Adipocyte (in vitro differentiated cells): ENCODE measurements around the gene AP2A2.

Experiments used
- DNase-seq: peaks from one replicate; pipeline ENCODE4 v3.0.0-alpha.2; 2015; ENCODE audit warnings: low read depth
- H3K27me3 ChIP-seq: replicated peaks from 2 replicates; pipeline ENCODE4 v1.7.0; 2013; ENCODE audit warnings: mild to moderate bottlenecking, low read length, moderate library complexity; ENCODE audit not compliant: control insufficient read depth, insufficient read depth
- H3K36me3 ChIP-seq: 2 replicates; pipeline ENCODE4 v1.7.0; 2013; ENCODE audit warnings: low read length, mild to moderate bottlenecking, moderate library complexity; ENCODE audit not compliant: control insufficient read depth, insufficient read depth, severe bottlenecking
- H3K4me1 ChIP-seq: 2 replicates; pipeline ENCODE4 v1.7.0; 2013; ENCODE audit warnings: mild to moderate bottlenecking, low read length, moderate library complexity; ENCODE audit not compliant: control insufficient read depth, insufficient read depth
- H3K4me3 ChIP-seq: 2 replicates; pipeline ENCODE4 v1.7.0; 2013; ENCODE audit warnings: mild to moderate bottlenecking, low read length, moderate library complexity
- H3K9ac ChIP-seq: 2 replicates; pipeline ENCODE4 v1.7.0; 2013; ENCODE audit warnings: mild to moderate bottlenecking, low read length, moderate library complexity
- H3K9me3 ChIP-seq: 2 replicates; pipeline ENCODE4 v1.7.0; 2013; ENCODE audit warnings: mild to moderate bottlenecking, low read length, moderate library complexity; ENCODE audit not compliant: control insufficient read depth

The AP2A2 gene

DNA sequence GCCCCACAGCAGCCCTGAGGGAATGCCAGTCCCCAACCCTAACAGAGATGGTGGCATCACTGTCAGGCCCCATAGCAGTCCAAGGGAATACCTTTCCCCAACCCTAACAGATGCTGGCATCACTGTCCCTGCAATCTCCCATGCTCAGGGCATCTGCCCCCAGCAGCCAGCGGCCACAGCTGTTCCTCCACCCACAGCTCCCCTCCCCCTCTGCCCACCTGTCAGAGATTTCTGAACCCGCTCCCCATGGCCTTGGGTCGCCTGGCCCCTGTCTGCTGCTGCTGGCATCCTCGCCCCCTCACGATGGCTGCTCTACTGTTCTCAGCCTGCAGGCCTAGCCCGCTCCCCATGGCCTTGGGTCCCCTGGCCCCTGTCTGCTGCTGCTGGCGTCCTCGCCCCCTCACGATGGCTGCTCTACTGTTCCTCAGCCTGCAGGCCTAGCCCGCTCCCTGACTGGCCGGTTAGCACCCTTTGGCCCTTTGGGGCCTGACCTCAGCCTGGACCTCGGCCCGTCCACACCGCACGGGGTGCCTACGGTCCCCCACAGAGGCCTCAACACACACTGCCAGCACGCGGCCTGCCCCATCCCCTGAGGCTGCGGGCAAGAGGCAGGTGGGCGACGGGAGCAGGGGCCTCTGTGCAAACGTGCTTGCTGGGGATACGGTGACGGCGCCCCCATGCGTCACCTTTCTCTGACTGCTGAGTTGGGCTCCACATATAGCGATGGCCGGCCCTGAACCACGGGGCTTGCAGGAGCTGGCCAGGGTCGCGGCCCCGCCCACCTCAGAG is 35.8 kb upstream of the AP2A2 start:
- no peaks in the 10 kb centered on the region for H3K27me3 ChIP-seq
- no peak overlapping the region for H3K9ac ChIP-seq
- H3K9me3 ChIP-seq = no peaks in the 10 kb centered on the region
- H3K36me3 ChIP-seq = peaks cover 13% of the 10 kb centered on the region
- no peaks in the 10 kb centered on the region for H3K4me1 ChIP-seq
- DNase-seq = no peak
- H3K4me3 ChIP-seq = no peak overlapping the region

DNA sequence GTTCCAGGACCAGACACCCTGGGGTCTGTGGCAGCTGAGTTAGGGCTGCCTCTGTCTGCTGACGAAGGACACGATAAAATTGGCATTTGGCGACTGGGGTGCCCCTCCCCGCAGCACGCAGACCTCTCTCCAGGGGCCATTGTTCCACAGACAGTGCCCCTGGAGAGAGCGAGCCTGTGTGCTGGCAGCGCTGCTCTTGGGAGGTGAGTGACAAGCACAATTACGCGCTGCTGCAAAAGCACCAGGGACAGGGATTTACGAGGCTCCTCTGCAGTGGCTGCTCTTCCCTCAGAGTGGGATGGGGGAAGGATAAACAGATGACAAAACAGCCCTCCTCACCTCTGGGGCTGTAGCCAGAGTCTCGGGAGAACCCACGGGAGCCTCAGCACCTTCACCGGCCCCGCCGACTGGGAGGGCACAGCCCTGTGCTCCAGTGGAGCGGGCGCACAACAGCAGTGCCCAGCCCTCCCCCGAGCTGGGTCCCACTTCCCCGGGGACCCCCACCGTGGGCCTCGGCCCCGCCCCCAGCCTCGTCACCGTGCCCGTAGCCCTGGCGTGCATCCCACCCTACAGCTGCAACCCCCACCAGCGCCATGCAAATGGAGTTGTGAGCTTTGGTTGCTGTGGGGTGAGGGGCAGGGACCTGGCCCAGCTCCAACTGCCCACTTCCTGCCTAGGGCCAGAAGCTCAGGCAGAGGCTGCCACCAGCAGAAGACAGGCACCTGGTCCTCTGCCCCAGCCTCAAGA is 34.7 kb upstream of the AP2A2 start:
- H3K4me1 ChIP-seq = no peaks in the 10 kb centered on the region
- no peak for DNase-seq
- H3K4me3 ChIP-seq = no peak overlapping the region

DNA sequence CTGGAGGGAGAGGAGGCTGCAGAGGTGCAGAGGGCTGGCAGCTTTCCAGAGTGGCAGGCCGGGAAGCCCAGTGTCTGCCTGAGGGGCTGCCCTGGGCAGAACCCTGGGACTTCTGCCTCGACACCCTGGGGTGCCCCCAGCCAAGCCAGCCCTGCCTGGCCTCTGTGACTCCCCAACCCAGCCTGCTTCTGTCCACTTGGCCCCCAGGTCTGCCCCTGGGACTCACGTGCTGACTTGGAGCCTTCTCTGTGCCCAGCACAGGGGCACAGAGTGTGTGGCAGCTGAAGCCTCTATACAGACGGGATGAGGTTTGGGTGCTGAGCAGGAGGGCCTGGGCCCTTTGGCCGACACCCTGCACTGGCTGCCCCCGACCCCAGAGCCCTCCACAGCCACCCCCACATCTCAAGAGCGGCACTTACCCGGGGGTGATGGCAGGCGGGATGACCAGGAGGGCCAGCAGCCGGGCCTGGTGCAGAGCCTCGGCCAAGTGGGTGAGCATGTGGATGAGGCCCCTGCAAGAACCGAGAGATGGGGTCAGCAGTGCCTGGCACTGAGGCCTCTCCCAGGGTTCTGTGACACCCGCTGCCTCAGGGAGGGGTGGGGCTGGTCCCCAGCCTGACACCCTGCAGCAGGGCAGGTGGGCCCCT is 32.5 kb upstream of the AP2A2 start:
- Histone ChIP-seq H3K9me3 (no peaks in the 10 kb centered on the region), H3K4me3 (no peak overlapping the region), H3K27me3 (no peaks in the 10 kb centered on the region), H3K9ac (no peak overlapping the region), H3K4me1 (no peaks in the 10 kb centered on the region), H3K36me3 (no peaks in the 10 kb centered on the region)
- no peak for DNase-seq

More for the DNA sequence above, 34.7 kb upstream of the AP2A2 start:
- H3K9me3 ChIP-seq = no peaks in the 10 kb centered on the region
- no peak overlapping the region for H3K9ac ChIP-seq
- peaks cover 13% of the 10 kb centered on the region for H3K36me3 ChIP-seq
- H3K27me3 ChIP-seq = no peaks in the 10 kb centered on the region

DNA sequence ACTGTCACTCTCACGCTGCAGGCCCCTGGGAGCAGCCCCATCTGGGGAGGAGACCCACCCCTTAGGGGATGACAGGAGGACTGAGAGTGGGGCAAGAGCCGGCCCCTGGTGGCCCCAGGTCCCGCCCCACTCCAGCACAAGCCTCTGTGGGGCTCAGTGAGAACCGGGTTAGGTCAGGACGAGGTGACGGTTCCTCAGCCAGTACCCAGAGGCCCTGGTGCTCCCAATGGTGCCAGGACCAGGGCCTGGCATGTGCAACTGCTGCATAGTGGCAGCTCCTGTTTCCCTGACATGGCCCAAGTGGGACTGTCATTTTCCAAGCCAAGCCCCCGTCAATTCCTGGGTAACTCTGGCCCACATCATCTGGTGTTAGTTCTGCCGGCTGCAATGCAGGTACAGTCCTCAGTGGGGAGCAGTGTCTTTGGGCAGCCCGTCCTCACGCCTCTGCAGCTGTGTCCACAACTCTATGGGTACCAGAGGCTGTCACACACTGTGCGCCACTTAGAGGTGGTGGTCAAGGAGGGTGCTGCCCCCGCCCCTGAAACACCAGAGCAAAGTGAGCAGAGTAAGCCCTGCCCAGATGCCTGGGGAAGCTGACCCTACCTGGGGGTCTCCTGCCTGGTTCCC is 31.0 kb upstream of the AP2A2 start:
- DNase-seq = no peak
- no peak overlapping the region for H3K4me3 ChIP-seq
- no peaks in the 10 kb centered on the region for H3K27me3 ChIP-seq

DNA sequence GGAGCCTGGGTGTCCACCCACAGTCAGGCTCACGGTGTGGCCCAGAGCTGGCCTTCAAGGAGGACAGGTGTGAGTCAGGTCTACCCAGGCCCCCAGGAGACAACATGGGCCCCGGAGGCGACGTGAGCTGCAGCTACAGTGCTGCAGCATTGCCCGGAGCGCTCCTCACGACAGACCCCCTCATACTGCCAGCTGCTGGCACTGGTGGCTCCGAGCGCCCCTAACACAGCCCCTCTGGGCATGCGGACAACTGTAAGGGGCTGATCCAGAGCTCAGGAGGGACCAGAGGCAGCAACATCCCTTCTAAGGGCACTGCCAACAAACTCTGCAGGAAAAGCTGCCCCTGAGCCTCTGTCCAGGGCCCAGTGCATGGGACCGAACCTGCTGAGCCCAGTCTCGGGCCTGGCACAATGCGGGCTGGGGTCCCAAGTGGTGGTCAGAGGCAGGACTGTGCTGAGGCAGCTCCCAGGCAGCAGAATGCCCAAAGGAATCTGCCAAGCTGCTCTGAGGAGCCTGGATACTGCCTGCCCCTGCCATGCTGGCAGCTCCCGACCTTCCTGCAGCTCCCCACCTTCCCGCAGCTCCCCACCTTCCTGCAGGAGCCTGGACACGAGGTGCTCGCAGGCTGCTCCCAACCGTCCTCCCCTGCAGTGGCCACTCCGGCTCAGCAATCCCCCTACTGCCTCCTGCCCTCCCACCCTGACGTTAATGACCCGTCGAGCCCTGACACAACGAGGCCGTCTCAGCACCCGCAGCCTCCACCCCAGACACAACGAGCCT is 30.1 kb upstream of the AP2A2 start:
- Histone ChIP-seq H3K9me3 (no peaks in the 10 kb centered on the region), H3K4me1 (no peaks in the 10 kb centered on the region), H3K4me3 (no peak overlapping the region), H3K27me3 (no peaks in the 10 kb centered on the region), H3K9ac (no peak overlapping the region), H3K36me3 (peaks cover 21% of the 10 kb centered on the region)
- DNase-seq = no peak

More for the DNA sequence above, 31.0 kb upstream of the AP2A2 start:
- no peak overlapping the region for H3K9ac ChIP-seq
- H3K4me1 ChIP-seq = no peaks in the 10 kb centered on the region
- H3K9me3 ChIP-seq = no peaks in the 10 kb centered on the region
- peaks cover 14% of the 10 kb centered on the region for H3K36me3 ChIP-seq

DNA sequence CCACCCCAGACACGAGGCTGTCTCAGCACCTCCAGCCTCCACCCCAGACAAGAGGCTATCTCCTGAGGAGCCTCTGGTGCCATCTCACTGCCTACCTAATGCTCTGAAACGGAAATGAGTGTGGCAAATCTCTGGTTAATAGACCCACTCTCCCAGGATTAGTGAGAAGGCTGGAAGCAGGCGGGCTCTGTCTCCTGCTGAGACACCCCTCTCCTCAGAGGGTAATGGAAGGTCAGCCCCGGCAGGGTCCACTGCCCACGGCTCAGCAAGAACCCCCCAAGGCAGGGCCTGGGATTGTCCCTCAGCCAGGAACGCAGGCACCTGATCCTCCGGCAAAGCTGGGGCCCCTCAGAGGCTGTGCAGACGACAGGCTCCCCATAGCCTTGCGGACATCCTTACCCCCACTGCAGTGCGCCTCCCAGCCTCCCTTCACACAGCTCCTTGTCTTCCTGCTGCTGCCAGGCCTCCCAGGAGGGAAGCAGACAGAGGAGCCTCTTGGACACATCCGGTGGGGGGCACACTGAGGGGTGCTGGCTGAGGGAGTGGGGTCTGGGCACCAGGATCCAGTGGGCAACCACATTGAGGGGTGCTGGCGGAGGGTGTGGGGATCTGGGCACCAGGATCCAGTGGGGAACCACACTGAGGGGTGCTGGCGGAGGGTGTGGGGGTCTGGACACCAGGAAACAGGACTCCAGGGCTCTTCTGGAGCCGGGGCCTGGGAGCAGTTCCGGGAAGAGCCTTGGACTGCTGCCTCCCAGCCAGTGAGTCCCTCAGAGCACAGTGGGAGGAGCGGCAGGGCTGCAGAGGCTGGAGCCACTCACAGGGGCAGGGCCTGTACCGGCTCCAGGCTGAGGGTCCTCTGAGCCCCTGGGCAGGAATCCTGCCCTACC is 28.2 kb upstream of the AP2A2 start:
- Histone ChIP-seq H3K9ac (no peak overlapping the region), H3K9me3 (no peaks in the 10 kb centered on the region), H3K36me3 (peaks cover 41% of the 10 kb centered on the region), H3K27me3 (no peaks in the 10 kb centered on the region), H3K4me1 (no peaks in the 10 kb centered on the region), H3K4me3 (no peak overlapping the region)
- DNase-seq = no peak

DNA sequence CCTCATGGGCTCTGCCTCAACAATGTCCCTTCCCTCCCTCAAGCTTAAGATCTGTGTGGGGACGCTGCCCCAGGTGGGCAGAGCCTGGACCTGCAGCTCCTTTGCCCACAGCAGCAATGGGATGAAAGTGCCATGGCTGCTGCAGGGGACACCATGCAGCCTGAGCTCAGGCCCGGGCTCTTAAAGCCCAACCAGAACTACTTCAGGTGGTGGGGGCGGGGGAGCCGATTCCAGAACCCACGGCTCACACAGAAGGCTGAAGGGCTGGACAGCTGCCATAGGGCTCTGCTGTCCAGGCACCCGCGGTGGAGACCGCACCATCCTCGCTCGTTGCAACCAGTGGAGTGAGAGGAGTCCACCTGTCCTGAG is 27.5 kb upstream of the AP2A2 start:
- no peaks in the 10 kb centered on the region for H3K27me3 ChIP-seq
- H3K9me3 ChIP-seq = no peaks in the 10 kb centered on the region
- peak; percentile 38 for DNase-seq
- no peaks in the 10 kb centered on the region for H3K4me1 ChIP-seq
- peaks cover 47% of the 10 kb centered on the region for H3K36me3 ChIP-seq
- no peak overlapping the region for H3K9ac ChIP-seq
- H3K4me3 ChIP-seq = no peak overlapping the region

DNA sequence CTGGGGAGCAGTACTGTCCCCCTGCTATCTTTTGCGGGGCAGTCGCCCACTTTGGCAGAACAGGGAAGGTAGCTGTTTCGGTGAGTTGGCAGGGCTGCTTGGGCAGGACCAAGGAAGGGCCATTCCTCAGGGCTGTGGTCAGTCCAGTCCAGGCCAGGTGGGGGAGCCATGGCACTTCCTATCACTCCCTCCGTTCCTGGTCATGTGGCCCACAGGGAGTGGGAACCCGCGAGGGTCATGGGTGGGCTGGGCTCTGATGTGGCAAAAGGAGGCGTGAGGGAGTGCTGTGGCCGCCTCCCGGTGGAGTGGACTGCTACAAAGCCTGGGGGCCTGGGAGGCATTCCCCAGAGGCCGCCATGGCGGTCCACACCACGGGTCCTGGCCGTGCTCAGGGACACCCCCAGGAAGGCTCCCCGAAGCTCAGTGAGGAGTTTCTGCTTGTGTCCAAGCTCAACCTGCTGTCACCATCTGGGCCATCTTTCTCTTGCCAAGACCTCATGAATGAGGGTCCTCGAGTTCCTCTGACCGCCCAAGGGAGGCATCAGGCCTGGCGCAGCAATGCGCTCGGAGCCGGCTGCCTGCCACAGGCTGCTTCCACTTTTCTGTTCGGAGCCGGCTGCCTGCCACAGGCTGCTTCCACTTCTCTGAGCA is 27.0 kb upstream of the AP2A2 start:
- H3K9ac ChIP-seq = no peak overlapping the region
- peaks cover 50% of the 10 kb centered on the region for H3K36me3 ChIP-seq
- DNase-seq = no peak
- no peak overlapping the region for H3K4me3 ChIP-seq
- H3K4me1 ChIP-seq = no peaks in the 10 kb centered on the region
- no peaks in the 10 kb centered on the region for H3K27me3 ChIP-seq
- H3K9me3 ChIP-seq = no peaks in the 10 kb centered on the region

DNA sequence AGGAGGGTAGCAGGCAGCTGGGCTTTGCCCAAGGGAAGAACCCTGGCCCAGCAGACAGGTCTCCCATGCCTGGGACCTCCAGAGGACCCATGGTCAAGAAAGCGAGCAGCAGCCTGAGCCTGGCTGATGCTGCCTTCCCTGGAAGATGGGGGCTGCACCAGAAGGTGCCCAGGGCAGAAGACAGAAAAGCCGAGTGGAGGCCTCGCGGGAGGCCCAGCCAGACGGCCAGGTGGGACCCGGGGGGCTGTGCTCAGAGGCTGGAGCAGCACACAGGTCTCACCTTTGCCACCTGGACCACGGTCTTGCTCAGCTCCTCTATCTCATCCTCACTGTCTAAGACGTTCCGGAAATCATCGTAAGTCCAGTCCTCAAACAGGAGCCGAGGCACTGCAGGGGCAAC is 25.9 kb upstream of the AP2A2 start:
- Histone ChIP-seq H3K9me3 (no peaks in the 10 kb centered on the region), H3K4me1 (no peaks in the 10 kb centered on the region), H3K9ac (no peak overlapping the region), H3K4me3 (no peak overlapping the region), H3K27me3 (no peaks in the 10 kb centered on the region), H3K36me3 (peaks cover 60% of the 10 kb centered on the region)
- DNase-seq = no peak

DNA sequence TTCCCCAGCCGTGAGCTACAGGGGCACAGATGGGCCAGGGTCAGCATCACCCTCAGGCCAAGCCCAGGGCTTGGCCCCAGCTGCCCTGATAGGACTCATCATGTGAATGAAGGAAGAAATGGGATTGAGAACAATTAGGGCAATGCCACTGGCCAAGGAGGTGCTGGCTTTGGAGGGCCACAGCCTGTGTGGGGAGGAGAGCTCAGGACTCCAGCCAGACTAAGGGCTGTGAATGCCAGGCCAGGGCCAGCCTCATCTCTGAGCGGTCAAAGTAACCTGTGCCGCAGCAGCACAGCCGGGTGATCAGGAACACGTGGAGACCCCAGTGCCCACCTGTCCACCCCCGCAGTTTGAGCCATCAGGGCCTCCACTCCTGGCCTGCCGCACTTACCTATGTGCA is 25.1 kb upstream of the AP2A2 start:
- Histone ChIP-seq H3K27me3 (no peaks in the 10 kb centered on the region), H3K4me3 (no peak overlapping the region), H3K36me3 (peaks cover 60% of the 10 kb centered on the region), H3K4me1 (no peaks in the 10 kb centered on the region), H3K9me3 (no peaks in the 10 kb centered on the region), H3K9ac (no peak overlapping the region)
- DNase-seq = no peak
